Activated T-cell treated with anti-CD3 and anti-CD28 coated beads, Interleukin-2, amount 50 U/mL, for 48 hours (primary cell): Measurements from ENCODE around the gene RPS27L.

Experiments used
- DNase-seq, 2 experiments: peaks; one replicate each; pipeline ENCODE4 v3.0.0-alpha.2; 2020

Gene RPS27L

GRCh38 chr15:63187589-63188226, 30.4 kb upstream of the RPS27L start:
- no peak for DNase-seq

- no peak for DNase-seq
Observed at GRCh38 chr15:63186065-63186464, 28.8 kb upstream of the RPS27L start.

GRCh38 chr15:63185206-63185605, 27.9 kb upstream of the RPS27L start:
- DNase-seq: no peak

GRCh38 chr15:63181648-63182047, 24.4 kb upstream of the RPS27L start:
- no peak for DNase-seq

GRCh38 chr15:63180746-63181145, 23.5 kb upstream of the RPS27L start:
- DNase-seq: no peak

GRCh38 chr15:63178034-63178433, 20.8 kb upstream of the RPS27L start:
- DNase-seq: no peak

GRCh38 chr15:63176302-63176701, 19.0 kb upstream of the RPS27L start:
- no peak for DNase-seq

GRCh38 chr15:63172851-63173451, 15.7 kb upstream of the RPS27L start:
- DNase-seq: no peak

GRCh38 chr15:63172376-63172775, 15.1 kb upstream of the RPS27L start:
- no peak for DNase-seq

- no peak for DNase-seq
Observed at GRCh38 chr15:63169788-63170187, 12.5 kb upstream of the RPS27L start.

GRCh38 chr15:63166219-63166618, 8.9 kb upstream of the RPS27L start:
- no peak for DNase-seq

- DNase-seq: no peak
Observed at GRCh38 chr15:63165166-63165859, 8.0 kb upstream of the RPS27L start.

- DNase-seq: no peak
Observed at GRCh38 chr15:63163217-63163616, 5.9 kb upstream of the RPS27L start.

- DNase-seq: no peak
Observed at GRCh38 chr15:63160638-63161037, 3.4 kb upstream of the RPS27L start.

- DNase-seq: peak; percentile 46
Observed at GRCh38 chr15:63157891-63158431, 684 bp upstream of the RPS27L start.

GRCh38 chr15:63156755-63157117, 541 bp downstream of the RPS27L start:
- DNase-seq: peak; percentile 37 to 44

GRCh38 chr15:63156086-63156710, 1.1 kb downstream of the RPS27L start:
- no peak for DNase-seq

GRCh38 chr15:63155486-63155885, 1.8 kb downstream of the RPS27L start:
- no peak for DNase-seq

GRCh38 chr15:63151665-63152064, 5.6 kb downstream of the RPS27L start:
- no peak for DNase-seq

GRCh38 chr15:63146684-63147083, 10.6 kb downstream of the RPS27L start:
- DNase-seq: no peak

- DNase-seq: no peak
Observed at GRCh38 chr15:63145426-63145825, 11.9 kb downstream of the RPS27L start.

- DNase-seq: no peak
Observed at GRCh38 chr15:63140936-63141335, 16.3 kb downstream of the RPS27L start.

GRCh38 chr15:63136742-63137141, 20.5 kb downstream of the RPS27L start:
- no peak for DNase-seq

- no peak for DNase-seq
Observed at GRCh38 chr15:63135804-63136203, 21.5 kb downstream of the RPS27L start.
